ENCODE measurements around the gene HEBP1. TPM values are rescaled to one million over a fixed set of nuclear protein-coding genes. Genes with fewer than 3 reads are reported as not detected.

The HEBP1 gene
- total and polyA plus RNA-seq, 4 donors, result 40.5 to 62.7 (median 53.7) TPM

DNA sequence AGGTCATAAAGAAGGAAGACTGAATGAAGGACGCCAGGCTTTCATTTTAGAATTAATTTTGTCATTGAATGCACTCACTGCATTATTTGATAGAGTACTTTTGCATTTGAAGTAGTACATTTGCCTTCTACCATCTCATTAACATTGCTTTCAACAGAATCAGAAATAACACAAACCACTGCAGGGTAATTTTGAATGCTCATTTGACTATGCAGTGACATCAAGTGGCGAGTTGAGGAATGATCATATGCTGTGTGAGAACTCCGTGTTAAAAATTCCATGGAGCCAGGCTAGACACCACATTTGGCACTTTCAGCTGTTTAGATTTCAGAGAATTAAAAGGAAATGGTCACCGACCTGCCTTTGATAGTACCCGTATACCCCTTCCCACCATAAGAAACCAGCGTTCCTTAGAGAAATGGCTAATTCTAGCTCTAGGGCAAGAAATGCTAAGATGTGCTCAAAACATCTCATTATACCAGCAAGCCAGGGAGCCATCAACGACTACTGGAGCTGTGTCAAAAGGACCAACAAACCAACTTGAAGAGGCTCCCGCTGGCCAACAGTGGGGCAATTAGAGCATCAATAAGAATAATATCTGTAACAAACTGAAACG, 16.5 kb downstream of the HEBP1 start:
- H3K9ac ChIP-seq (ENCODE audit: insufficient read depth in 1 of 2, low read length in 2 of 2), result no peak overlapping the region
- ATAC-seq (ENCODE audit: insufficient read depth, low FRiP score) (peak; percentile 77), DNase-seq (peak in 2 of 3 donors; percentile 55 to 63)
- 63 to 69% methylated on average over 9 of the region's 9 CpGs for WGBS, 2 donors
- TF ChIP-seq, protein P1, sequence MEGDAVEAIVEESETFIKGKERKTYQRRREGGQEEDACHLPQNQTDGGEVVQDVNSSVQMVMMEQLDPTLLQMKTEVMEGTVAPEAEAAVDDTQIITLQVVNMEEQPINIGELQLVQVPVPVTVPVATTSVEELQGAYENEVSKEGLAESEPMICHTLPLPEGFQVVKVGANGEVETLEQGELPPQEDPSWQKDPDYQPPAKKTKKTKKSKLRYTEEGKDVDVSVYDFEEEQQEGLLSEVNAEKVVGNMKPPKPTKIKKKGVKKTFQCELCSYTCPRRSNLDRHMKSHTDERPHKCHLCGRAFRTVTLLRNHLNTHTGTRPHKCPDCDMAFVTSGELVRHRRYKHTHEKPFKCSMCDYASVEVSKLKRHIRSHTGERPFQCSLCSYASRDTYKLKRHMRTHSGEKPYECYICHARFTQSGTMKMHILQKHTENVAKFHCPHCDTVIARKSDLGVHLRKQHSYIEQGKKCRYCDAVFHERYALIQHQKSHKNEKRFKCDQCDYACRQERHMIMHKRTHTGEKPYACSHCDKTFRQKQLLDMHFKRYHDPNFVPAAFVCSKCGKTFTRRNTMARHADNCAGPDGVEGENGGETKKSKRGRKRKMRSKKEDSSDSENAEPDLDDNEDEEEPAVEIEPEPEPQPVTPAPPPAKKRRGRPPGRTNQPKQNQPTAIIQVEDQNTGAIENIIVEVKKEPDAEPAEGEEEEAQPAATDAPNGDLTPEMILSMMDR (IDR thresholded peaks at IDR 0.05; ENCODE audit: control extremely low read depth, extremely low read depth), result peak; percentile 21
- H3K36me3 ChIP-seq (ENCODE audit: control insufficient read depth in 4 of 4, insufficient read depth in 4 of 4, low read length in 4 of 4), result peaks cover 27 to 33% (median 30%) of the 10 kb centered on the region in 4 donors
- H3K27ac ChIP-seq (ENCODE audit: low read depth in 1 of 2, low read length in 1 of 2), result no peak overlapping the region
- H3K9me3 ChIP-seq (ENCODE audit: control insufficient read depth in 4 of 4, insufficient read depth in 3 of 4, low read length in 3 of 4), result no peaks in the 10 kb centered on the region
- no peaks in the 10 kb centered on the region for H3K27me3 ChIP-seq (ENCODE audit: control insufficient read depth in 3 of 3, insufficient read depth in 3 of 3, low read length in 2 of 3)
- peaks cover 0 to 8% (median 0%) of the 10 kb centered on the region in 5 donors for H3K4me1 ChIP-seq (ENCODE audit: control insufficient read depth in 5 of 5, insufficient read depth in 5 of 5, low read length in 5 of 5)
- no peak overlapping the region for H3K4me3 ChIP-seq

GRCh38 chr12:12982331-12982730, 17.7 kb downstream of the HEBP1 start:
- TF ChIP-seq, protein P1 (IDR thresholded peaks at IDR 0.05; ENCODE audit: control extremely low read depth, extremely low read depth), result no peak
- peaks cover 0 to 8% (median 0%) of the 10 kb centered on the region in 5 donors for H3K4me1 ChIP-seq (ENCODE audit: control insufficient read depth in 5 of 5, insufficient read depth in 5 of 5, low read length in 5 of 5)
- no peaks in the 10 kb centered on the region for H3K27me3 ChIP-seq (ENCODE audit: control insufficient read depth in 3 of 3, insufficient read depth in 3 of 3, low read length in 2 of 3)
- WGBS, 2 donors, result 97 to 99% methylated on average over 2 of the region's 2 CpGs
- H3K4me3 ChIP-seq, result no peak overlapping the region
- peaks cover 26 to 40% (median 29%) of the 10 kb centered on the region in 4 donors for H3K36me3 ChIP-seq (ENCODE audit: control insufficient read depth in 4 of 4, insufficient read depth in 4 of 4, low read length in 4 of 4)
- ATAC-seq (ENCODE audit: insufficient read depth, low FRiP score) (no peak), DNase-seq (no peak)
- H3K9ac ChIP-seq (ENCODE audit: insufficient read depth in 1 of 2, low read length in 2 of 2), result no peak overlapping the region
- H3K9me3 ChIP-seq (ENCODE audit: control insufficient read depth in 4 of 4, insufficient read depth in 3 of 4, low read length in 3 of 4), result no peaks in the 10 kb centered on the region
- no peak overlapping the region for H3K27ac ChIP-seq (ENCODE audit: low read depth in 1 of 2, low read length in 1 of 2)

- TF ChIP-seq, protein P1 (IDR thresholded peaks at IDR 0.05; ENCODE audit: control extremely low read depth, extremely low read depth), result no peak
- Histone ChIP-seq H3K27ac (ENCODE audit: low read depth in 1 of 2, low read length in 1 of 2) (no peak overlapping the region), H3K36me3 (ENCODE audit: control insufficient read depth in 4 of 4, insufficient read depth in 4 of 4, low read length in 4 of 4) (peaks cover 16 to 30% (median 24%) of the 10 kb centered on the region in 4 donors), H3K4me3 (no peak overlapping the region), H3K9me3 (ENCODE audit: control insufficient read depth in 4 of 4, insufficient read depth in 3 of 4, low read length in 3 of 4) (no peaks in the 10 kb centered on the region), H3K4me1 (ENCODE audit: control insufficient read depth in 5 of 5, insufficient read depth in 5 of 5, low read length in 5 of 5) (peaks cover 0 to 8% (median 2%) of the 10 kb centered on the region in 5 donors), H3K27me3 (ENCODE audit: control insufficient read depth in 3 of 3, insufficient read depth in 3 of 3, low read length in 2 of 3) (no peaks in the 10 kb centered on the region), H3K9ac (ENCODE audit: insufficient read depth in 1 of 2, low read length in 2 of 2) (no peak overlapping the region)
- WGBS, 2 donors, result 69 to 76% methylated on average over 4 of the region's 4 CpGs
- peak; percentile 37 for ATAC-seq (ENCODE audit: insufficient read depth, low FRiP score)
- peak; percentile 36 to 77 (median 65) for DNase-seq
Measured at GRCh38 chr12:12979731-12980259, 20.3 kb downstream of the HEBP1 start.
